Measurements from ENCODE around the gene KDM4C.

DNA sequence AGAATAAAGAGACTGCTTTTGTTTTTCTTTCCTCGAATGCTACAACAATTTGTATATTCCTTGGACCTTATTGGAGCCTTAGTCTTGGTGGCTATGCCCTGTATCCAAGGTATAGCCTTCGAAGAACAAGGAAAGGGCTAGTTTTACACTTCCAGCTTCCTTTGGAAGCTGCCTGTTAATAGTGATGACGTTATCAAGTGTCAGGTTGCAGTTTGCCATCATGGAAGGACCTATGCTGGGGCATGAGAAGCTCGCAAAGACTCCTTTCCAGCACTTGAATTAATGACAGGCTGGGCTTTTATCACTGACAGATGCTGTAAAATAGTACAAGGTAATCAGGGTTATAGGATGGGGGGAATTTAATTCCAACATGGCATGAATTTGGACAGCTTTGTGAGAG is 157.9 kb downstream of the KDM4C start:
- TF ChIP-seq, protein P1, sequence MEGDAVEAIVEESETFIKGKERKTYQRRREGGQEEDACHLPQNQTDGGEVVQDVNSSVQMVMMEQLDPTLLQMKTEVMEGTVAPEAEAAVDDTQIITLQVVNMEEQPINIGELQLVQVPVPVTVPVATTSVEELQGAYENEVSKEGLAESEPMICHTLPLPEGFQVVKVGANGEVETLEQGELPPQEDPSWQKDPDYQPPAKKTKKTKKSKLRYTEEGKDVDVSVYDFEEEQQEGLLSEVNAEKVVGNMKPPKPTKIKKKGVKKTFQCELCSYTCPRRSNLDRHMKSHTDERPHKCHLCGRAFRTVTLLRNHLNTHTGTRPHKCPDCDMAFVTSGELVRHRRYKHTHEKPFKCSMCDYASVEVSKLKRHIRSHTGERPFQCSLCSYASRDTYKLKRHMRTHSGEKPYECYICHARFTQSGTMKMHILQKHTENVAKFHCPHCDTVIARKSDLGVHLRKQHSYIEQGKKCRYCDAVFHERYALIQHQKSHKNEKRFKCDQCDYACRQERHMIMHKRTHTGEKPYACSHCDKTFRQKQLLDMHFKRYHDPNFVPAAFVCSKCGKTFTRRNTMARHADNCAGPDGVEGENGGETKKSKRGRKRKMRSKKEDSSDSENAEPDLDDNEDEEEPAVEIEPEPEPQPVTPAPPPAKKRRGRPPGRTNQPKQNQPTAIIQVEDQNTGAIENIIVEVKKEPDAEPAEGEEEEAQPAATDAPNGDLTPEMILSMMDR (IDR thresholded peaks at IDR 0.05; ENCODE audit: borderline replicate concordance, extremely low read depth, low read length, poor library complexity, severe bottlenecking): no peak
- no peak for TF ChIP-seq EZH2 (IDR thresholded peaks at IDR 0.05; ENCODE audit: borderline replicate concordance, low read depth, low read length, severe bottlenecking)

Data from DND-41 (cell line).